HG02763 (cell line): Measurements from ENCODE around the gene VWA7.

Source experiments
- ATAC-seq: cut with Tn5 transposase; IDR thresholded peaks from one replicate; pipeline ENCODE4 v1.9.1; 2021; ENCODE audit warnings: mild to moderate bottlenecking, moderate library complexity; ENCODE audit not compliant: unreplicated experiment

The VWA7 gene

GRCh38 chr6:31730631-31731086 is 46.5 kb downstream of the VWA7 start:
- ATAC-seq = no peak

- peak; percentile 34 for ATAC-seq
Observed at GRCh38 chr6:31729979-31730630, 47.0 kb downstream of the VWA7 start.

GRCh38 chr6:31729515-31729978 is 47.6 kb downstream of the VWA7 start:
- ATAC-seq = peak; percentile 35

- no peak for ATAC-seq
Observed at GRCh38 chr6:31728767-31729514, 48.2 kb downstream of the VWA7 start, which contains the start of gene DDAH2. TSS of gene DDAH2 (minus strand) at chr6:31729299. CDS start at chr6:31729161, 138 bp downstream.

- ATAC-seq = no peak
Observed at GRCh38 chr6:31727717-31728671, 49.1 kb downstream of the VWA7 start.

- ATAC-seq = peak; percentile 48
Observed at GRCh38 chr6:31727034-31727716, 50.0 kb downstream of the VWA7 start.

GRCh38 chr6:31725502-31726350 is 51.4 kb downstream of the VWA7 start:
- no peak for ATAC-seq

GRCh38 chr6:31723980-31724691 is 53.0 kb downstream of the VWA7 start:
- no peak for ATAC-seq

- ATAC-seq = no peak
Observed at GRCh38 chr6:31723245-31723979, 53.7 kb downstream of the VWA7 start, which contains the start of gene MPIG6B. TSS of gene MPIG6B (plus strand) at chr6:31723373. CDS start at chr6:31723384, 11 bp downstream.

- ATAC-seq = no peak
Observed at GRCh38 chr6:31722173-31722572, 55.0 kb downstream of the VWA7 start.

- ATAC-seq = no peak
Observed at GRCh38 chr6:31721351-31722020, 55.6 kb downstream of the VWA7 start, which contains the start of gene LY6G6C. TSS of gene LY6G6C (minus strand) at chr6:31721746. CDS start at chr6:31721679, 67 bp downstream.

- no peak for ATAC-seq
Observed at GRCh38 chr6:31720196-31720770, 56.8 kb downstream of the VWA7 start.

- no peak for ATAC-seq
Observed at GRCh38 chr6:31719001-31719400, 58.1 kb downstream of the VWA7 start.

GRCh38 chr6:31718265-31718664 is 58.9 kb downstream of the VWA7 start:
- no peak for ATAC-seq

- no peak for ATAC-seq
Observed at GRCh38 chr6:31717499-31718222, 59.5 kb downstream of the VWA7 start.
